ENCODE measurements around the gene CDK19. TPM values are rescaled to one million over a fixed set of nuclear protein-coding genes. Genes with fewer than 3 reads are reported as not detected.

The CDK19 gene
- total RNA-seq, 6 donors from 2014 or later, result 5.2 to 20.4 (median 12.4) TPM

GRCh38 chr6:110710115-110710514, 105.2 kb downstream of the CDK19 start:
- Histone ChIP-seq H3K36me3 (no peaks in the 10 kb centered on the region), H3K27me3 (no peaks in the 10 kb centered on the region), H3K9me3 (no peaks in the 10 kb centered on the region), H3K27ac (no peak overlapping the region), H3K4me1 (peaks cover 0 to 4% (median 0%) of the 10 kb centered on the region in 4 donors), H3K4me3 (no peak overlapping the region)
- DNase-seq (no peak), ATAC-seq (ENCODE audit: low FRiP score in 2 of 2) (no peak)
- no peak for TF ChIP-seq POLR2AphosphoS5 (IDR thresholded peaks at IDR 0.05)
- TF ChIP-seq CTCF (IDR thresholded peaks at IDR 0.05), result no peak
- no peak for TF ChIP-seq POLR2A (IDR thresholded peaks at IDR 0.05)
- no peak for TF ChIP-seq EP300 (IDR thresholded peaks at IDR 0.05)
- 86 to 97% methylated on average over 3 of the region's 3 CpGs for WGBS, 2 donors

- peaks cover 7 to 10% (median 9%) of the 10 kb centered on the region in 4 donors for H3K4me1 ChIP-seq
- DNase-seq, result no peak
- 67 to 81% methylated on average over 2 of the region's 2 CpGs for WGBS, 2 donors
- no peak for ATAC-seq (ENCODE audit: low FRiP score in 2 of 2)
- no peaks in the 10 kb centered on the region for H3K9me3 ChIP-seq
- no peaks in the 10 kb centered on the region for H3K36me3 ChIP-seq
- no peak overlapping the region for H3K4me3 ChIP-seq
- H3K27ac ChIP-seq, result no peak overlapping the region
- no peak for TF ChIP-seq CTCF (IDR thresholded peaks at IDR 0.05)
- TF ChIP-seq POLR2A (IDR thresholded peaks at IDR 0.05), result no peak
- no peak for TF ChIP-seq EP300 (IDR thresholded peaks at IDR 0.05)
- no peak for TF ChIP-seq POLR2AphosphoS5 (IDR thresholded peaks at IDR 0.05)
- no peaks in the 10 kb centered on the region for H3K27me3 ChIP-seq
These were observed 106.8 kb downstream of the CDK19 start for GRCh38 chr6:110708295-110708950.

DNA sequence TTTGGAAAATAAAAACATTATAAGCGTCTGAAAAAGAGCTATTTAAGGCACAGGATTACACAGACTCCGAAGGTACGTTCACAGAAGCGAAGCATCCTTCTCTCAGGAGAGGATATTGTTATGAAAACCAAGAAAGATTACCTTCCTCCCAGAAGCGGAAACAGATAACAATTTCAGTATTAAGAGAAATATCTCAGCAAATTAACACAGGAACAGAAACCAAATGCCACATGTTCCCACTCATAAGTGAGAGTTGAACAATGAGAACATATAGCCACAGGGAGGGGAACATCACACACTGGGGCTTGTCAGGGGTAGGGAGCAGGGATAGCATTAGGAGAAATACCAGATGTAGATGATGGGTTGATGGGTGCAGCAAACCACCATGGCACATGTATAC, 109.7 kb downstream of the CDK19 start:
- WGBS, 2 donors, result 85 to 92% methylated on average over 5 of the region's 5 CpGs
- H3K36me3 ChIP-seq, result no peaks in the 10 kb centered on the region
- no peak overlapping the region for H3K27ac ChIP-seq
- no peak for DNase-seq
- H3K4me3 ChIP-seq, result no peak overlapping the region
- no peak for ATAC-seq (ENCODE audit: low FRiP score in 2 of 2)
- TF ChIP-seq POLR2A (IDR thresholded peaks at IDR 0.05), result no peak
- TF ChIP-seq CTCF (IDR thresholded peaks at IDR 0.05), result no peak
- no peak for TF ChIP-seq POLR2AphosphoS5 (IDR thresholded peaks at IDR 0.05)
- no peak for TF ChIP-seq EP300 (IDR thresholded peaks at IDR 0.05)
- no peaks in the 10 kb centered on the region for H3K27me3 ChIP-seq
- peaks cover 7 to 10% (median 9%) of the 10 kb centered on the region in 4 donors for H3K4me1 ChIP-seq
- H3K9me3 ChIP-seq, result no peaks in the 10 kb centered on the region

DNA sequence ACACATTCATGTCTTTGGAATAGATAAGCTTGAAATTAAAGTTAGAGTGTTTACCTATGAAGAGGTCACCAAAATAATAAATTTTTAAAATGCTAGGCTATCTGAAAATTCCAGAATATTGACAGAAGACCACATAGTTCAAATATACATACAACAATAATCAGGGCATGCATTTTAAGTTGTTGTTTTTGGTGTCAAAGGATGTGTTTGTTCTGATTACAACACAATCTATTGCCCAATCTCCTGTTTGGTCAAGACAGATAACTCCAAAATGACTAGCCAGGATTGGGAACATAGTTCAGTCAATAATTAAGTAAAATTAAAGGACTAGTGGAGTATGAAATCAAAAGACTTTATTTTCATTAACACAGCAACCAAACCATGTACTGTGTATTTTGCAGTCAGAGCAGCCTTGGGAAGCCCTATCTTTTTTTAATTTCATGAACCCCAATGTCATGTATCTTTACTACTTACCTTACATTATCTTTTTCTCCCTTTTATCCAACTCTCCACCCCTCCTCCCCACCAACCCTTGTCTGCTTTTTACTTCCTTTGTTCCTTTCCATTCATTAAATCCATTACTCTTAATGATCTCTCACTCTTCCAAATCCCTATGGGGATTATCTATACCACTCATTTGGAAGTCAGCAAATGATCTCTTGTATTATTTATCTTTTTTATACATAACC, 111.2 kb downstream of the CDK19 start:
- DNase-seq, result no peak
- TF ChIP-seq POLR2A (IDR thresholded peaks at IDR 0.05), result no peak
- TF ChIP-seq EP300 (IDR thresholded peaks at IDR 0.05), result no peak
- no peak for TF ChIP-seq CTCF (IDR thresholded peaks at IDR 0.05)
- no peak for TF ChIP-seq POLR2AphosphoS5 (IDR thresholded peaks at IDR 0.05)
- H3K27me3 ChIP-seq, result no peaks in the 10 kb centered on the region
- no peak for ATAC-seq (ENCODE audit: low FRiP score in 2 of 2)
- H3K9me3 ChIP-seq, result no peaks in the 10 kb centered on the region
- H3K27ac ChIP-seq, result no peak overlapping the region
- no peak overlapping the region for H3K4me3 ChIP-seq
- peaks cover 7 to 10% (median 9%) of the 10 kb centered on the region in 4 donors for H3K4me1 ChIP-seq
- no peaks in the 10 kb centered on the region for H3K36me3 ChIP-seq

Data from upper lobe of left lung (tissue), 6 donors.